PC-3 (cell line): ENCODE results near the gene HNRNPLL.

Source experiments
- EZH2phosphoT487 ChIP-seq: fragments of 300-600 bp; sonication (generic); IDR thresholded peaks from 2 replicates; pipeline ENCODE4 v1.6.1; 2018; ENCODE audit warnings: mild to moderate bottlenecking, antibody characterized with exemption, low read length, borderline replicate concordance
- TF ChIP-seq, protein P1 (sequence below): fragments of 300-600 bp; sonication (generic); conservative IDR thresholded peaks from 2 replicates; pipeline ENCODE4 v1.5.1; 2017; ENCODE audit warnings: antibody characterized with exemption, low read depth, mild to moderate bottlenecking, low read length

DNA sequence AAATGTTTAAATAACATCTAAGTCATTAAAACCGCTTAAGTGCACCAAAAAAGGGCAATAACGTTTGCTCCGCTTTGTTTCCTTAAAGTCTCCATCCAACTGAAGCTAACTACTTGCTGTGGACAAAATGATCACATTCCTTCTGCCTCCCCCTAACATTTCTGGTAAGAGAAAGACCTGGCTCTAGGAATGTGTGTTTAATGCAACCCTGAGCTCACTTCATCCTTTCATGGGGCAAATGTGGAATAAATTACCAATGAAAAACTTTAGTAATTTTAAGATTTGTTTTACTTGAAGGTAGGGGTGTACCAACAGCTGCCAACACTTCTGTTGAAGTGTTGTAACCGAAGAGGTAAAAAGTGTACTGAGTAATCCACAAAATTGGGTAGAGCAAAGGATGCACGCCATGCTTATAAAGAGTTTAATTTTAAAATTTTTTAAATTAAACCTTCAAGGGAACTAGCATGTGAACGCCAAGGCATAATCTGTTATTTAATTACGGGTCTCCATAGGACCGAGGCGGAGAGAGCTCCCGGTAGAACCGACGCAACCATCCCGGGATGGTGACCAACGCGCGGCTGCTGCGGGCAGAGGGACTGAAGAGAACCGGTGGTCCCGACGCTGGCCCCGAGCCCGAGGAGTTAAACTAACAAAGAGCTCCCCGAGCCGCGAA is 1.1 kb downstream of the HNRNPLL start:
- TF ChIP-seq EZH2phosphoT487: no peak
- TF ChIP-seq, protein P1, sequence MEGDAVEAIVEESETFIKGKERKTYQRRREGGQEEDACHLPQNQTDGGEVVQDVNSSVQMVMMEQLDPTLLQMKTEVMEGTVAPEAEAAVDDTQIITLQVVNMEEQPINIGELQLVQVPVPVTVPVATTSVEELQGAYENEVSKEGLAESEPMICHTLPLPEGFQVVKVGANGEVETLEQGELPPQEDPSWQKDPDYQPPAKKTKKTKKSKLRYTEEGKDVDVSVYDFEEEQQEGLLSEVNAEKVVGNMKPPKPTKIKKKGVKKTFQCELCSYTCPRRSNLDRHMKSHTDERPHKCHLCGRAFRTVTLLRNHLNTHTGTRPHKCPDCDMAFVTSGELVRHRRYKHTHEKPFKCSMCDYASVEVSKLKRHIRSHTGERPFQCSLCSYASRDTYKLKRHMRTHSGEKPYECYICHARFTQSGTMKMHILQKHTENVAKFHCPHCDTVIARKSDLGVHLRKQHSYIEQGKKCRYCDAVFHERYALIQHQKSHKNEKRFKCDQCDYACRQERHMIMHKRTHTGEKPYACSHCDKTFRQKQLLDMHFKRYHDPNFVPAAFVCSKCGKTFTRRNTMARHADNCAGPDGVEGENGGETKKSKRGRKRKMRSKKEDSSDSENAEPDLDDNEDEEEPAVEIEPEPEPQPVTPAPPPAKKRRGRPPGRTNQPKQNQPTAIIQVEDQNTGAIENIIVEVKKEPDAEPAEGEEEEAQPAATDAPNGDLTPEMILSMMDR: no peak
